OCI-LY7 (cell line): Measurements from ENCODE around the gene SRP54.

Source experiments
- EZH2phosphoT487 ChIP-seq: fragments of 200-600 bp; sonication (generic); IDR thresholded peaks from 2 replicates; pipeline ENCODE4 v1.6.1; 2018; ENCODE audit warnings: low read depth, borderline replicate concordance, mild to moderate bottlenecking, mixed run types, antibody characterized with exemption, low read length, moderate library complexity, mixed read lengths
- TF ChIP-seq, protein P1 (sequence below): fragments of 200-600 bp; sonication (generic); conservative IDR thresholded peaks from 2 replicates; pipeline ENCODE4 v1.5.1; 2014; ENCODE audit warnings: mild to moderate bottlenecking, antibody characterized with exemption, low read length, moderate library complexity, mixed read lengths

GRCh38 chr14:35073486-35073885 lies 90.7 kb downstream of the SRP54 start:
- TF ChIP-seq, protein P1, sequence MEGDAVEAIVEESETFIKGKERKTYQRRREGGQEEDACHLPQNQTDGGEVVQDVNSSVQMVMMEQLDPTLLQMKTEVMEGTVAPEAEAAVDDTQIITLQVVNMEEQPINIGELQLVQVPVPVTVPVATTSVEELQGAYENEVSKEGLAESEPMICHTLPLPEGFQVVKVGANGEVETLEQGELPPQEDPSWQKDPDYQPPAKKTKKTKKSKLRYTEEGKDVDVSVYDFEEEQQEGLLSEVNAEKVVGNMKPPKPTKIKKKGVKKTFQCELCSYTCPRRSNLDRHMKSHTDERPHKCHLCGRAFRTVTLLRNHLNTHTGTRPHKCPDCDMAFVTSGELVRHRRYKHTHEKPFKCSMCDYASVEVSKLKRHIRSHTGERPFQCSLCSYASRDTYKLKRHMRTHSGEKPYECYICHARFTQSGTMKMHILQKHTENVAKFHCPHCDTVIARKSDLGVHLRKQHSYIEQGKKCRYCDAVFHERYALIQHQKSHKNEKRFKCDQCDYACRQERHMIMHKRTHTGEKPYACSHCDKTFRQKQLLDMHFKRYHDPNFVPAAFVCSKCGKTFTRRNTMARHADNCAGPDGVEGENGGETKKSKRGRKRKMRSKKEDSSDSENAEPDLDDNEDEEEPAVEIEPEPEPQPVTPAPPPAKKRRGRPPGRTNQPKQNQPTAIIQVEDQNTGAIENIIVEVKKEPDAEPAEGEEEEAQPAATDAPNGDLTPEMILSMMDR: no peak
- TF ChIP-seq EZH2phosphoT487: no peak
